ENCODE measurements around the gene ARHGEF19.

DNA sequence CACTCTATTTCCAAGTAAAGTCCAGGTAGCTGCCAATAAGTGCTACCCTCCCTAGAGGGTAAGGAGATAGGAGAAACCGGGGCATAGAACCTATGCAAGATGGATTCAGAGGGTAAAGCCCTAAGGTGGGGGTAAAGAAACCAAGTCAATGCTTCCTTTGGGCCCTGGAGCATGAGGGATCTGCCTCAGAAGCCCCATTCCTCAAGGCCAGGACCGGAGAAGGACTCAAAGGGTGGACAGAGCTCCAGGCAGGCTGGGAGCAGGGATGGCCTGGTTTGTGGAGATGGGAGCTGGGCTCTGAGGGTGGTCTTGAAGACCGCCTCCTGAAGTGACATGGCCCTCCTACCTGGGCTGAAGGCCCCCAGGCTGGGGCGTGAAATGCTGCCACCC, 60.5 kb downstream of the ARHGEF19 start:
- TF ChIP-seq EZH2phosphoT487 (IDR thresholded peaks at IDR 0.05; ENCODE audit: insufficient read depth, low read depth) (no peak), EZH2 (IDR thresholded peaks at IDR 0.05; ENCODE audit: insufficient read depth, poor library complexity, severe bottlenecking) (no peak)

Measured in GM23248 (cell line).